ENCODE measurements around the gene CD2BP2.
A peak's percentile ranks its signal among the peaks of the same experiment; 100 is the strongest.
"Not testable (repeated sequence)": the region's sequence is repeated elsewhere in the genome, so short reads cannot be mapped to it uniquely, and the experiment has no call there.

CD2BP2 gene

DNA sequence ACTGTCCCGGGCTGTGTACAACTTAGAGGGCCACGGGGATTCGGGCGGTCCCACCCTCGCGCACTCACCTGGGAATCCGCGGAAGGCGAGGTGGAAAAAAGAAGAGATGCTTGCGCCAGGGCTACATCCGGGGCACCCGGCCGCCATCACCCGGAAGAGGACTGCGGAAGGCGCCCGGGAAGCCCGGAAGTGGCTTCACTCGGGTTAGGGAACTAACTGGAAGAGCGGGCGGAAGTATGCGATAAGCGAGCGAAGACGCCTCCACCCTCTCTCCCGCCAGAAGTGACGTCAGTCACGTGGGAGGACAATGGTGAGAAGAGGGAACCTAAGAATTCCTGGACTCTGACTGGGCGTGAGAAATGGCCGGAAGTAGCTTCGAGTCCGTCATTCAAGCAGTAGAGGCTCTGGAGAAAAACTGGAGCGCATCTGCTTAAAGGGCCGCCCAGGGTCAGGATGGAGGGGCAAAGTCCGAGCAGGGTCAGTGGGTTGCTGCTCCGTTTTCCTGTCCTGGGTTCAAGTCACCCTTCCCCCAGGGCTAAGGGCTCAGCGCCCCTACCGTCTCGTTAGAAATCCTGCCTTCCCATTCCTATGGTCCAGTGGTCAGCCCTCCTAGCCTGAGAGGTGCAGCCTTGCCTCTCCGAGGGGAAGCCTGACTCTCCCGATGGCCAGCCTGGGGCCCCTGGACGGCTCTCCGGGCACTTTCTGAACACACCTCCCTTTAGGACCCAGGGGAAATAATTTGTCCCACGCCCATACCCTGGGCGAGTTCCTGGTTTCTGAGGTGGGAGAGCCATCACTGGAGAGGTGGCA lies at the start of gene CD2BP2:
Gene CD2BP2 (minus strand): TSS at position 165 of the 810 bp plus-strand sequence. CDS start 627 bp downstream, outside the sequence.
- DNase-seq: peak; percentile 92

DNA sequence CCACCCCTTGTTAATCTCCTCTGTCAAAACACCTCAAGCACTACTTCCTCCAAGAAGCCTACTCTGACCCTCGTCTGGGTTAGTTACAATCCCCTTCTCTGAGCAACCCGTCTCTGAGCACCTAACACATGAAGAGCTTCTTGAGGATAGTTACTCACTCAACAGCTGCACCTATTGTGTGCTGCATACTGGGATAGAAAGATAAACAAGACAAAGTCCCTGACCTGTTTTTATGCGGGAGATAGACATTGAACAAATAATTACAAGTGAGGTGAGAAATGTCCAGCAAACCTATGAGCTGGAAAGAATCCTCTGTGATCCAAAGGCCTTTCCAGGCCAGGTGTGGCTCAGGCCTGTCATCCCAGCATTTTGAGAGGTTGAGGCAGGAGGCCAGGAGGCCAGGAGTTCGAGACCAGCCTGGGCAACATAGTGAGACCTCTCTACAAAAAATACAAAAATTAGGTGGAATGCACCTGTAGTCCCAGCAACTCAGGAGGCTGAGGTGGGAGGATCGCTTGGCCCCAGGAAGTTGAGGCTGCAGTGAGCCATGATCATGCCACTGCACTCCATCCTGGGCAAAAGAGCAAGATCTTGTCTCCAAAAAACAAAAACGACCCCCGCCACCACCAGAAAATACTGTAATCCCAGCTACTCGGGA lies 46.8 kb upstream of the CD2BP2 start:
- no peak for DNase-seq

DNA sequence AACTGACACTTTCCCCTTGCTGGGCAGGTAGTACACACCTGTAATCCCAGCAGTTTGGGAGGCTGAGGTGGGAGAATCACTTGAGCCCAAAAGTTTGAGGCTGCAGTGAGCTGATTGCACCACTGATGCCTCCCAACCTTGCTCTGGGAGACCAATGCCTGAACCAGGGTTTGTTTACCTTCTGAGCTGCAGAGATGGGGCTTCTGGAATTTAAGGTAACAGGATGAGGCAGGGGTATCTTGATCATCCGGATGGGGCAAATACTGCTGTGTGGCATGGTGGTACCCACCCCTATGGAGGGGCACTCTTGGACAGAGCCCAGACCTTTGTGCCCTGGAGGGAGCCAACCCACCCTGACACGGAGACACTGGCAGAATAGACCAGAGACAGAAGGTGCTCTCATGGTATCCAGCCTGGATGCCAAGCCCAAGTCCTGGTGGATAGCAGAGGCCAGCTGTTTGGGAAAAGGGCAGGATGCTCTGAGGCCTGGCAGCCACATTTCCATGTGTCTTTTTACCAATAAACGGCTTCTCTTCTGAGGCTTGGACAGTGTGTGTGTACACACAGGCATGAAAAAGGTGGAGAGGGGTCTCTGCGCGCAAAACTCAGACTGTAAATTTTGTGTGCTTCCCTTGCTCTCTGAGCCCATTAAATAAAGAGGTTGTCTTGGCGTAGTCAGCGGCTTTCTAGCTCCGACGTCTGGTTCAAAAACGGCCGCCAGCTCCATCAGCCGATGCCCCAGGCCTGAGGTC lies 44.5 kb upstream of the CD2BP2 start:
- DNase-seq: no peak

DNA sequence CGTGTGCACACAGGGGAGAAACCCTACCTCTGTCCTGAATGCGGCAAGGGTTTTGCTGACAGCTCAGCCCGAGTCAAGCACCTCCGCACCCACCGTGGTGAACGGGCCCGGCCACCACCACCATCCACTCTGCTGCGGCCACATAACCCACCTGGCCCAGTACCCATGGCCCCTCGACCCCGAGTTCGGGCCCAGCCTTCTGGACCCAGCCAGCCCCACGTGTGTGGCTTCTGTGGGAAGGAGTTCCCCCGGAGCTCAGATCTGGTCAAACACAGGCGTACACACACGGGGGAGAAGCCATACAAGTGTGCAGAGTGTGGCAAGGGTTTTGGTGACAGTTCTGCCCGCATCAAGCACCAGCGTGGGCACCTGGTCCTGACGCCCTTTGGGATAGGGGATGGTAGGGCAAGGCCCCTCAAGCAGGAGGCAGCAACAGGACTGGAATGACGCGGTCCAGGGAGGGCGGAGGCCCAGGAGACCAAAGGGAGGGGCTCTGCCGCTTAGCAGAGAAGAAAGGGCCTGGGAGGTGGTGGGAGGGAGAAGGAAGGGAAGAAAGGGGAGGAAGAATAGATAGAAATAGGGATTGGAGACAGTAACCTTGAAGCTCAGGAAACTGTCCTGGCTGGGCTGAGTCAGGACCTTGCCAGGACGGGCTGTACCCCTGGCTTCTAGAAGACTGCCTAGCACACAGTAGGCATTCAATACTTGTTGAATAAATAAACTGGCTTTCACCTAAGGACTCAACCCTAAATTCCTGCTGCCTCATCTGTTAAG lies 43.7 kb upstream of the CD2BP2 start:
- DNase-seq: no peak

DNA sequence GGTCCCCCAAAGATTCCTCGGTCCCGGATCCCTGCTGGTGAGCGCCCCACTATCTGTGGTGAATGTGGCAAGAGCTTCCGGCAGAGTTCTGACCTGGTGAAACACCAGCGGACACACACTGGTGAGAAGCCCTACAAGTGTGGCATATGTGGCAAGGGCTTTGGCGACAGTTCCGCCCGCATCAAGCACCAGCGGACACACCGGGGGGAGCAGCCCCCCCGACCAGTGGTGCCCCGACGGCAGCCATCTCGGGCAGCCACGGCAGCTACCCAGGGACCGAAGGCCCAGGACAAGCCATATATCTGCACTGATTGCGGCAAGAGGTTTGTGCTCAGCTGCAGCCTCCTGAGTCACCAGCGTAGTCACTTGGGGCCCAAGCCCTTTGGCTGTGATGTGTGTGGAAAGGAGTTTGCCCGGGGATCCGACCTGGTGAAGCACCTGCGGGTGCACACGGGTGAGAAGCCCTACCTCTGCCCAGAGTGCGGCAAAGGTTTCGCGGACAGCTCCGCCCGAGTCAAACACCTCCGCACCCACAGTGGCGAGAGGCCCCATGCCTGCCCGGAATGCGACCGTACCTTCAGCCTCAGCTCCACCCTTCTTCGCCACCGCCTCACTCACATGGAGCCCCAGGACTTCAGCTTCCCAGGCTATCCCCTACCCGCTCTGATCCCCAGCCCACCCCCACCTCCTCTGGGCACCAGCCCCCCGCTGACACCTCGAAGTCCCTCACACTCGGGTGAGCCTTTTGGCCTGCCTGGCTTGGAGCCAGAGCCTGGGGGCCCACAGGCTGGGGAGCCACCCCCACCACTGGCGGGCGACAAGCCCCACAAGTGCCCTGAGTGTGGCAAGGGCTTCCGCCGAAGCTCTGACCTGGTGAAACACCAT lies 42.9 kb upstream of the CD2BP2 start:
- DNase-seq: no peak

DNA sequence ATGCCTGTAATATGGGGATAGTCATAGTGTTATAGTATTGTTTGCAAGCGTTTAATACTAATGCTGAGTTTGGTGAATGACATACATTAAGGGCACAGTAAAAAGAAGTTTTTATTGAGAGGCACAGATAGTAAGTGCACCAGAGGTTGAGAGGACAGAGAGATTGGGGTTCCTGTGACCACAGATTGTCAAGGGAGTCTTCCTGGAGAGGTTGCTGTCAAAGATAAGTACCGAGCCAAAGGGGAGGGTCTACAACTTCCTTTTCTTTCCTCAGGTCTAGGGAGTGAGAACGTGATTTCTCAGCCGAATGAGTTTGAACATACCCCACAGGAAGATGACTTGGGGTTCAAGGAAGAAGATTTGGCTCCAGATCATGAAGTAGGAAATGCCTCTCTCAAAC lies 41.9 kb upstream of the CD2BP2 start:
- DNase-seq: no peak

DNA sequence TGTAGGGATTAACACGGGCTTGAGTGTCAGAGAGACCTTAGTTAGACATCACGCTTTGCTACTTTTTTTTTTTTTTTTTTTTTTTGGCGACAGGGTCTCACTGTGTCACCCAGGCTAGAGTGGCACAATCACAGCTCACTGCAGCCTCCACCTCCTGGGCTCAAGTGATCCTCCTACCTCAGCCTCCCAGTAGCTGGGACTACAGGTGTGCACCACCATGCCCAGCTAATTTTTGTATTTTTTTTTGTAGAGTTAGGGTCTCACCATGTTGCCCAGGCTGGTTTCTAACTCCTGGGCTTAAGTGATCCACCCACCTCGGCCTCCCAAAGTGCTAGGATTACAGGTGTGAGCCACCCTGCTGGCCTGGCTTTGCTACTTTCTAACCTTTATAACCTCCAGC lies 41.5 kb upstream of the CD2BP2 start:
- DNase-seq: not testable (repeated sequence)

DNA sequence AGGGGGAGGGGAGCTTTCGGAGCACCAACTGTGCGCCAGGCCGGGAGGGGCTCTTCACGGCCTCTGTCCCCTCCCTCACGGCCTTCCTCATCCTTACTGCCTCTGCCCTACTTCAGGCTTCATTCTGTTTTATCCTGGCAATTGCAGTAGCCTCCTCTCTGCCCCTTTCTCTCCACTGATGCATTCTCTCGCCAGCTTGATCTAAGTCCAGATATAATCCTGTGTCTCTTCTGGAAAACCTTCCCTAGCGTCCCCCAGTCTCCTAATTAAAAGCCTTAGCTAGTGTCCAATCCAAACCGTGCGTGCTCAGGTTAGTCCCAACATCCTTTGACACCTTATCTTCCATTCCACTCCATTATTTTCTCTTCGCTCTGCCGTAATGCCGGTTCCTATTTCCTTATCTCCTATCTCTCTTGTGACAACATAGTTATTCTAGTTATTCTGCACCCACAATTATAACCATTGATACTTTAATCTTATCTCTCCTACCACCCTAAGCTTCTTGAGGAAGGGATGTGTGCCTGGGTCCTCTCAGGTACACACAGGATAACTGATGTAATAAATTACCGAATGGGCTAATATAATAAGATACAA lies 41.0 kb upstream of the CD2BP2 start:
- DNase-seq: no peak

DNA sequence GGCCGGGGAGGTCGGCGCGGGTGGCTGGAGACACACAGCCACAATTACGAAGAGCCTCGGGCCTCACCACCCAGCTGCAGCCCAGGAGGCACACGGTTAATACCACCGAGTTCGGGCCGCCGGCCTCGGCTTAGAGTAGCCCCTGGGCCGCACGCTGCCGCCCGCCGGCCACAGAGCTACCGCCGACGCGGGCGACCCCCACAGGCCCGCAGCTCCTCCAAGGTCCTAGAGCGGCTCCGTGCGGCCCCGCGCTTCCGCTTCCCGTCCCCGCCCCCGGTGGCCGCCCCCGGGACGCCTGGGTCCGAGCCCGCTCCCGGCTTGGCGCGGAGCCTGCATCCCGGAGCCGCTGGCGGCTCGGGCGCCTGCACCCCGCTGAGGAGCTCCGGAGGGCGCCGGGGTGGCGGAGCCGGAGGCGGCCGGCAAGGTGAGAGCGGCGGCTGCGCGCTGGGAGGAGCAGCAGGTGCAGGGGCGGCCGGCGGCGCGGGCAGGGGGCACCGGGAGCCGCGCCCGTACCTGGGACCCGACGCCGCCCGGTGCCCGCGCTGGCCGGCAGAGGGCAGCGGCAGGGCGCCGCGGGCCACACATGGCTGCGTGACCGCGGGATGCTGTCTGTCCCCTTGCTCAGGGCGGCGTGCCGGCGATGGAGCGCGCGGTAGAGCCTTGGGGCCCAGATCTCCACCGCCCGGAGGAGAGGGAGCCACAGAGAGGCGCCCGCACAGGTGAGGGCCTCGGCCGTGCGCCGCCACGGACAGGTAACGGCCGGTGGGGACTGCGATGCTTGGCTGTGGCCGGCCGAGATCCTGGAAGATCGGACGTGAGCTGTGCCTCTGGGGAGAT lies 40.3 kb upstream of the CD2BP2 start, which contains the start of gene ZNF48:
Gene ZNF48 (plus strand): TSS at position 266 of the 837 bp plus-strand sequence. CDS start 375 bp downstream, at position 641.
- peak; percentile 78 for DNase-seq

DNA sequence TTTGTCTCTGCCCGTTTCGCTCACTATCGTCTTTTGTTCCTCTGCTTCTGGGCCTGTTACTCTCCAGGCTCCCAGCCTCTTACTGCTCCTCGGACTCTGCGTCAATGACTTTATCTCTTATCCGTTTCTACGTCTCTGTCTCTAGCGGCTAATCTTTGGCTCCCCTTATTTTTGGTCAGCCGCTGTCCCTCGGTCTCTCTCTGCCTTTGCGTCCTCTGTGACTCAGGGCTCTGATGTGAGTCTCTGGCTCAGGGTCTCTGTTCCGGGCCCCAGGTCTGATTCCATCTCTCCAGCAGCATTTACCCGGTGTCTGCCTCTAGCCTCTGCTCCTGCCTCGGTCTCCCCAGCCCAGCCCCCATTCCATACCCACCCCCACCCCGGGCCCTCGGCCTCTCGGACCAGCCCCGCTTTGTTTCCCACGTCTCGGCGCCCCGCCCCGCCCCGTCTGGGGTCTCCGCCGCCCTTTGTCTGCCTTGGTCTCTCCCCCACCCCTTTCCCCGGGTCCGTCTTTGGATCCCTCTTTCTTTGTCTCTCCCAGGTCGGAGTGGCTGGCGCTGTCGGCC lies 39.6 kb upstream of the CD2BP2 start:
- no peak for DNase-seq

DNA sequence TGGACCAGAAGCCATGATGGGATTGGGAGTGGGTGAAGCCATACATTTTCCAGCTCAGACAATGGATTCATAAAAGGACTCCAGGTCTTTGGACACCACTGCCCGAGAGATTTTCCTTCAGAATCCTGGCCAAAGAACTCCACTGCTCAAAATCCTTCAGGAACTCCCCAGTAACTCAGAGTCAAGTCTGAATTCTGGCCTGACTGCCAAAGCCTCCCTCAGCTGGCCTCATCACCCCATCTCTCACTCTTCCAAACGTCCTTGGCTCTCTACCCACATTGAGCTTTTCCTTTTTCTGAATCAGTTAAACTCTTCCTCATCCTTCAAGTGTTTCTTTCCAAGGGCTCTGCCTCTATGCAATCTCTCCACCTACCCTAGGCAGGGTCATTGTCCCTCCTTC lies 28.4 kb upstream of the CD2BP2 start:
- no peak for DNase-seq

DNA sequence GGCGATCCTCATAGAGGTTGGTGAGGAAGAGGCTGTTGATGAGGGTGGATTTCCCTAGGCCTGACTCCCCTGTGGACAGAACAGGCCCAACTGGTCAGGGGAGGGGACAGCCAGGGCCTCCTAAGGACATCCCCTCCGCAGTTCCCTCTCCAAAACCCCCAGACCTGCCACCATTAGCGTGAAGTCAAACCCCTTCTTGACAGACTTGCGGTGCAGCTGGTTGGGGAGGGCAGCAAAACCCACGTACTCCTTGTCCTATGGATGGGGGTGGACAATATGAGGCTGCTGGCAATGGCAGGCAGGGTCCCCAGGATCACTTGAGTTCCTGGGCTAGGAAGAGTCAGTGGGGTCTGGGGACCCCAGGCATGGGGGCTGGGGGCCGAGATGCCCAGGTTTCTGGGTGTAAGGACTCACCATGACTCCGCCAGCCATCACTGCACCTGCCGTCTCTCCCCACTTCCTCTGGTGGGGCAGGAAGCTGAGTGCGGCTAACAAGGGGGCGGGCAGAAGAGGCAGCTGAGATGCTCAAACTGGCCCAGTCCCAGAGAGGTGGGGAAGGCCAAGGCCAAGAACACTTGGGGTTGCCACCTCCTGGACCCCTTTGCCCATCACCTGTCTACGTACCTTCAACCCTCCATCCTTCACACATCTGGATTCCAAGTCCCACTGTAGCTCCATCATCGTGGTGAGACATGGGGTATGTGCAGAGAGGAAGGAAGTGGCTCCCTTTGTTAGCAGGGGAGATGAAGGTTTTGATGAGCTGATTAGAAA lies 27.2 kb upstream of the CD2BP2 start, which contains the start of gene SEPTIN1:
Gene SEPTIN1 (minus strand): TSS at position 451 of the 771 bp plus-strand sequence. CDS start 19 bp downstream, at position 432.
- peak; percentile 86 for DNase-seq

DNA sequence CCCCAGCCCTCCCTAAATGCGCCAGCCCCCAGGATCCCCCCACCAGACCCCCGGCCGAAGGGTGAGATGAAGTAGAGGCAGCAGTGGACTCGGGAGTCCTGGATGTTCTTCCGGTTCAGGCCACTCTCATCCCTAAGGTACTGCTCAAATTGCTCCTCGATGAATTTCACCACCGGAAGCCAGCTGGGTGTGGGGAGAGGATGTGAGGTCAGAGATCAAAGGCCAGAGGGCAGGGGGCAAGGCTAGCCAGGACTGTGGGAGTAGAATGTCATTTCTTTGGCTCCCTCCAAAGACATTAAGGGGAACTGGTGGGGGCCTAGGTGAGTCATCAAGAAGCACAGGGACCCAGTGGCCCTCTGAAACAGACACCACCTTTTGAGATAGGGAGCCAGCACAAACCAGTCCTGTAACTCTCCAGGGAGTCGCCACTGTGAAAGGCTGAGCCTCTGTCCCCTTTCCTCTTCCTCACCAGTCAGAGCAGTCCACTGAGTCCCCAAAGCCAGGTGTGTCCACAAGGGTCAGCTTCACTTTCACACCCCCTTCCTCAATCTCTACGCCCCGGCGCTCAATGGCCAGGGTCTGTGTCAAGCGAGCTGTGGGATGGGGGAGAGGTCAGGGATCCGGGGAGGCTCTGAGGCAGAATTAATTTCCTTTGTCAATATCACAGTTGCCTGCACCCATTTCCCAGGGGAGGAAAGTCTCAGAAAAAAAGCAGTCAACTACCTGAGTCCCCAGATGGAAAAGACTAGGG lies 26.4 kb upstream of the CD2BP2 start:
- no peak for DNase-seq

DNA sequence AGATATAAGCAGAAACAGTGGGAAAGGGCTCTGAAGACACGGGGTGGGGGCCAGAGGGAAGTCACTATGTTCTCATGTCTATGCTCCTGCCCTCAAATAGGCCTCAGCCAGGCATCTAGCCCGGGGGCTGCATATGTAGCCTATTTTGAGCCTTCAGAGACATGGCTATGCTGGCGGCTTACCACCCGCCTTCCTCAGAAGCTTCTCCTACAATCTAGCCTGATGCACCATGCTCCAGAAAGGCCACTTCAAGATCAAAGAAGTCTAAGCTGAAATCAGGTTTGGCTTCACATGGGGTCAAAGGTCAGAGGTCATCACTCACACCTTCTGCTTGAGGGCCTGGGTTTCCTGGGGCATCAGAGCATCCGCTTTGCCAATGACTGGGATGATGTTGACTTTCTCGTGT lies 25.7 kb upstream of the CD2BP2 start:
- no peak for DNase-seq

DNA sequence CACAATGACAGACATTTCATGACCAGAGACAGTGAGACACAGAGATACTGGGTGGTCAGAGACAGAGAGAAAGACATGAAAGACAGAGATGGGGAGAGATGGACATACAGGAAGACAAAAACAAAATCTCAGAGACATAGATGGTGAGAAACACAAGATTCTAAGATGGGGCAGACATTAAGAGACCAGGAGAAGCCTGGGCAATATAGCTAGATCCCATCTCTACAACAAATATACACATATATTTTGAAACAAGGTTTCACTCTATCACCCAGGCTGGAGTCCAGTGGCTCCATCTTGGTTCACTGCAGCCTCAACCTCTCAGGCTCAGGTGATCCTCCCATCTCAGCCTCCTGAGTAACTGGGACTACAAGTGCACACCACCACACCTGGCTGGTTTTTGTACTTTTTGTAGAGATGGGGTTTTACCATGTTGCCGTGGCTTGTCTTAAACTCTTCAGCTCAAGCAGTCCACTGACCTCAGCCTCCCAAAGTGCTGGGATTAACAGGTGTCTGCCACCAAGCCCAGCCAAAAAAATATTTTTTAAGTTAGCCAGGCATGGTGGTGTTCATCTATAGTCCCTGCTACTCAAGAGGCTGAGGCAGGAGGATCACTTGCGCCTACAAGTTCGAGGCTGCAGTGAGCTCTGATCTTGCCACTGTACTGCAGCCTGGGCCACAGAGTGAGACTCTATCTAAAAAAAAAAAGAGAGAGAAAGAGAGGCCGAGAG lies 25.1 kb upstream of the CD2BP2 start:
- no peak for DNase-seq

DNA sequence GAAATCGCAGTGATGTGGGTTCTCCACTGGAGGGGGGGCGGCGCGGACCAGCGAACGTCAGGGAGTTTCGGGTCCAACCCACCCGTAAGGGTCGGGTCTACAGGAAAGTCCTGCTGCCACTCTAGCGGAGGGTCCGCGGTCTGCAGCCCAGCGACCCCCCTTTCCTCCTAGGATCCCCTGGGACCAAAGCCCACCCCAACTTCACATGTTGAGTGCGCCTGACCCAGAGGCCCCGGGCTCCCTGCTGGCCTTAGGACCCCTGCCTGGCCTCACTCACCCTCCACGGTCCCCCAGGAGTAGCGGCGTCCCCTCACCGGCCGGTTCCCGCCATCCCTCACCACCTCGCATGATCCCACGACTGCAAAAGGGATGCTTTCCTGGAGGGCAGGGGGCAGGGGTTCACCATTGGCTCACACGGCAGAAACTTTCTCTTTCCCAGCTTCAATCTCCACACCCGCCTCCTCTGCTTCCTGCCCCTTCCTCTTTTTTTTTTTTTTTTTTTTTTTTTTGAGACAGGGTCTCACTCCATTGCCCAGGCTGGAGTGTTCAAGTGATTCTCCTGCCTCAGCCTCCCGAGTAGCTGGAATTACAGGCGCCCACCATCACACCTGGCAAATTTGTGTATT lies 24.2 kb upstream of the CD2BP2 start:
- DNase-seq: no peak

All from activated CD8-positive, alpha-beta memory T cell treated with anti-CD3 and anti-CD28 coated beads, Interleukin-2, amount 50 U/mL, for 48 hours (primary cell).